ENCODE results near the gene CNIH3. TPM values are rescaled to one million over a fixed set of nuclear protein-coding genes. Genes with fewer than 3 reads are reported as not detected.

Gene CNIH3
- total RNA-seq, 1 experiment from 2014 or later: 3.7 TPM

DNA sequence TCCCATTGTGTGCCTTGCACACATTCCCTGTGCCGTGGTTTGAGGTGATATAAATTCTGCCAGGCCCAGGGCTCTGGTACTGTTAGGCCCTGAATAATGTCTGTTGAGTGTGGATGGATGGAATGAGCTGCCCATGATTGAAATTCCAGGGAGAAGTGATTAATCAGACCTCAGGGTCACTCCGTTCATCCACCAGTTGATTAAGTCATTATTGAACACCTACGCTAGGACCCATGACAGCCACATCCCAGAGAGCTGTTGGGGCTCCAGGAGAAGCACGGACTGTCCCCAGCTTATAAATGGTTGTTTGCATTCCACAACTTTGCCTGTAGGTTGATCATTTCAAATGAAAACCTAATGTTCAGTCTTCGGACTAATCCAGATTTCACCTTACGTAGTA lies 98.4 kb downstream of the CNIH3 start:
- in situ Hi-C loops (cut with HindIII; ENCODE audit: low pct_unique_long_range_greater_than_20kb, low sequenced_read_pairs): no loop called here
- CTCF ChIA-PET: interaction anchor here (0.6 kb wide), 1 partner anchor 14 kb away, joined by 9 read pairs; no protein-coding TSS in a partner anchor

GRCh38 chr1:224718470-224719053 lies 102.4 kb downstream of the CNIH3 start:
- Histone ChIP-seq H3K36me3 (ENCODE audit: control insufficient read depth, insufficient read depth, low read length) (no peaks in the 10 kb centered on the region), H3K27ac (ENCODE audit: low read length) (no peak overlapping the region), H3K4me1 (ENCODE audit: control insufficient read depth, insufficient read depth, low read length) (no peaks in the 10 kb centered on the region), H3K9me3 (ENCODE audit: control insufficient read depth, insufficient read depth, low read depth, low read length) (no peaks in the 10 kb centered on the region), H3K4me3 (ENCODE audit: low read depth in 2 of 2, low read length in 2 of 2) (no peak overlapping the region), H3K27me3 (ENCODE audit: control insufficient read depth, insufficient read depth, low read length) (no peaks in the 10 kb centered on the region)
- DNase-seq (ENCODE audit: low read depth, low spot score) (no peak), ATAC-seq (no peak)
- no TSS peak for BruUV-seq (replicated peaks)
- intact Hi-C loops (cut with micrococcal nuclease; ENCODE audit: unreplicated experiment): no loop called here
- TF ChIP-seq TCF7L2 (IDR thresholded peaks at IDR 0.05; ENCODE audit: low read depth, low read length) (no peak), SIN3A (IDR thresholded peaks at IDR 0.05; ENCODE audit: borderline replicate concordance, insufficient read depth, low read depth, low read length) (no peak), POLR2AphosphoS5 (IDR thresholded peaks at IDR 0.05; ENCODE audit: low read depth, low read length) (no peak), REST (IDR thresholded peaks at IDR 0.05; ENCODE audit: insufficient read depth in 1 of 2, low read depth in 2 of 2, low read length in 1 of 2) (no peak), CTCF (IDR thresholded peaks at IDR 0.05) (no peak)
- in situ Hi-C loops (cut with HindIII; ENCODE audit: low pct_unique_long_range_greater_than_20kb, low sequenced_read_pairs): no loop called here
- ChIA-PET POLR2A (no interaction called here), CTCF (no interaction called here)

More for the DNA sequence above, 98.4 kb downstream of the CNIH3 start:
- Histone ChIP-seq H3K4me1 (ENCODE audit: control insufficient read depth, insufficient read depth, low read length) (no peaks in the 10 kb centered on the region), H3K4me3 (ENCODE audit: low read depth in 2 of 2, low read length in 2 of 2) (no peak overlapping the region), H3K9me3 (ENCODE audit: control insufficient read depth, insufficient read depth, low read depth, low read length) (no peaks in the 10 kb centered on the region), H3K36me3 (ENCODE audit: control insufficient read depth, insufficient read depth, low read length) (no peaks in the 10 kb centered on the region), H3K27ac (ENCODE audit: low read length) (no peak overlapping the region), H3K27me3 (ENCODE audit: control insufficient read depth, insufficient read depth, low read length) (no peaks in the 10 kb centered on the region; the same call in 1 of the 2 replicates)
- ATAC-seq (no peak), DNase-seq (ENCODE audit: low read depth, low spot score) (no peak)
- intact Hi-C loops (cut with micrococcal nuclease; ENCODE audit: unreplicated experiment): no loop called here
- POLR2A ChIA-PET: no interaction called here
- TF ChIP-seq CTCF (IDR thresholded peaks at IDR 0.05): no peak
- no peak for TF ChIP-seq SIN3A (IDR thresholded peaks at IDR 0.05; ENCODE audit: borderline replicate concordance, insufficient read depth, low read depth, low read length)
- TF ChIP-seq POLR2AphosphoS5 (IDR thresholded peaks at IDR 0.05; ENCODE audit: low read depth, low read length): no peak
- no peak for TF ChIP-seq TCF7L2 (IDR thresholded peaks at IDR 0.05; ENCODE audit: low read depth, low read length)
- no peak for TF ChIP-seq REST (IDR thresholded peaks at IDR 0.05; ENCODE audit: insufficient read depth in 1 of 2, low read depth in 2 of 2, low read length in 1 of 2)
- no TSS peak for BruUV-seq (replicated peaks)
